PC-3 (cell line): ENCODE results near the gene NR1D1.

Experiments
- CTCF ChIP-seq: fragments of 300-600 bp; sonication (generic); conservative IDR thresholded peaks from 2 replicates; pipeline ENCODE4 v1.5.1; 2017; ENCODE audit warnings: antibody characterized with exemption, low read depth, mild to moderate bottlenecking, low read length
- EZH2 ChIP-seq: fragments of 300-600 bp; sonication (generic); IDR thresholded peaks from one replicate; pipeline ENCODE4 v1.6.1; 2017; ENCODE audit warnings: antibody characterized with exemption, mild to moderate bottlenecking, low read length; ENCODE audit not compliant: unreplicated experiment
- EZH2phosphoT487 ChIP-seq: fragments of 300-600 bp; sonication (generic); IDR thresholded peaks from 2 replicates; pipeline ENCODE4 v1.6.1; 2018; ENCODE audit warnings: mild to moderate bottlenecking, antibody characterized with exemption, low read length, borderline replicate concordance

DNA sequence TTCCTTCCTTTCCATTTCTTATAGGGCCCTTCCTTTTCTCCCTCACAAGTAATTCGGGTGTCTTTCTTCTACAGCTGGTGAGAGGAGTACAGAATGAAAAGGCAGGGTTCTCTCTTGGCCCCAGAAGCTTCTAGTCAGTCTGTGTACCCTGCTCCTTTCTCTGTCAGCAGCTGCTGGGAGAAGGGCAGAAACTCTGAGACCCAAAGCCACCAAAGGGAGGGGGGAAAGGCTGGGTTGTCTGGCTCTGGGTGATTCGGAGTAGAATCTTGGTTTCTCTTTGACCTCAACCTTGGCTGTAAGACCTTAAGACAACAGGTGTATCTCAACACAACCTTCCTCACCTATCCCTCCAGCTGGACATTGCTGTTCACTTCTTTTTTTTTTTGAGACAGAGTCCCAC, 3.3 kb upstream of the NR1D1 start:
- TF ChIP-seq CTCF (no peak), EZH2 (no peak), EZH2phosphoT487 (no peak)
